ENCODE measurements around the gene EMC6.

The EMC6 gene

GRCh38 chr17:3712811-3713463 lies 44.3 kb downstream of the EMC6 start:
- DNase-seq = peak in 1 of 5 donors; percentile 85

- no peak for DNase-seq
Observed at GRCh38 chr17:3715296-3715695, 46.7 kb downstream of the EMC6 start.

GRCh38 chr17:3718201-3718600 lies 49.6 kb downstream of the EMC6 start:
- DNase-seq = no peak

GRCh38 chr17:3719265-3719664 lies 50.7 kb downstream of the EMC6 start:
- DNase-seq = no peak
